Endothelial cell of umbilical vein (primary cell): ENCODE data around the gene MAML3.

ENCODE experiments used
- EZH2 ChIP-seq: IDR thresholded peaks from 2 replicates; pipeline ENCODE4 v1.6.1; 2012; ENCODE audit warnings: borderline replicate concordance, low read depth, mild to moderate bottlenecking, moderate library complexity, low read length, inconsistent platforms; ENCODE audit not compliant: severe bottlenecking
- POLR2A ChIP-seq: IDR thresholded peaks from 2 replicates; pipeline ENCODE4 v1.6.1; 2012; ENCODE audit warnings: low read depth, mild to moderate bottlenecking, control low read depth, low read length

DNA sequence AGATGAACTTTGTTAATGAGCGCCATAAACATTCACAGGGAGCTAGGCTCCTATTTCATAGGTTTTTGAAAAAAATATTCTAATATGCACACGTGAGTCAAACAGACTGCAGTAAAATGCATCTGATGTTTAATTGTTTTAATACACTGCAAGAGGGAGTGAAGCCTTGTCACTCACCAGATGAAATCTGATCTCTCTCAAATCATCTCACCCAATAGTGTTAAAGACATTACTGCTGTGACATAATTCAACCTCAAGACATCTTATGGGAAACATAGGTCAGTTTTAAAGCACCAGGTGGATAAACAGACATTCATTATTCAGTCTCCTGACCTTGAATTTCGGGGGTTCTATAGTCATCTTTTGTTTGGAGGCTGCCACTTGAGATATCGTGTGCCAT lies 148.3 kb downstream of the MAML3 start:
- no peak for TF ChIP-seq POLR2A
- TF ChIP-seq EZH2, result no peak
